AG09309 (cell line): ENCODE results near the gene FDXR.

Source experiments
- DNase-seq: peaks from one replicate; pipeline ENCODE4 v3.0.0-alpha.2; 2010; ENCODE audit warnings: low read depth
- H3K4me3 ChIP-seq: 2 replicates; pipeline ENCODE4 v1.5.1; 2011; ENCODE audit warnings: mild to moderate bottlenecking, low read depth, low read length, moderate library complexity; ENCODE audit not compliant: control insufficient read depth
- CTCF ChIP-seq: IDR thresholded peaks from 2 replicates; pipeline ENCODE4 v1.5.1; 2011; ENCODE audit warnings: mild to moderate bottlenecking, low read depth, low read length, inconsistent platforms; ENCODE audit not compliant: insufficient read depth, control insufficient read depth; ENCODE audit errors: missing control alignments

The FDXR gene

GRCh38 chr17:74872313-74873036 is at the start of gene FDXR:
Gene FDXR (minus strand): TSS chr17:74872994. CDS start chr17:74872944, 50 bp downstream.
- no peak for DNase-seq
- no peak for TF ChIP-seq CTCF
- peak within 1 kb of the TSS; percentile 90 for H3K4me3 ChIP-seq

- no peak for DNase-seq
- no peak overlapping the region for H3K4me3 ChIP-seq
- TF ChIP-seq CTCF: no peak
Measured at GRCh38 chr17:74922172-74922571, 49.4 kb upstream of the FDXR start.

- no peak for TF ChIP-seq CTCF
- H3K4me3 ChIP-seq: no peak overlapping the region
- DNase-seq: no peak
Measured at GRCh38 chr17:74921769-74922168, 49.0 kb upstream of the FDXR start.

- no peak for TF ChIP-seq CTCF
- no peak overlapping the region for H3K4me3 ChIP-seq
- DNase-seq: no peak
Measured at GRCh38 chr17:74921026-74921681, 48.4 kb upstream of the FDXR start.

- no peak for TF ChIP-seq CTCF
- no peak overlapping the region for H3K4me3 ChIP-seq
- DNase-seq: no peak
Measured at GRCh38 chr17:74920642-74921025, 47.8 kb upstream of the FDXR start.

- no peak for DNase-seq
- TF ChIP-seq CTCF: no peak
- H3K4me3 ChIP-seq: no peak overlapping the region
Measured at GRCh38 chr17:74920306-74920620, 47.5 kb upstream of the FDXR start.
